HG02938 (cell line): ENCODE results near the gene AGL.
"Not testable (repeated sequence)": the region's sequence is repeated elsewhere in the genome, so short reads cannot be mapped to it uniquely, and the experiment has no call there.

ENCODE experiments used
- ATAC-seq: cut with Tn5 transposase; IDR thresholded peaks from one replicate; pipeline ENCODE4 v1.9.1; 2021; ENCODE audit warnings: mild to moderate bottlenecking, moderate library complexity; ENCODE audit not compliant: unreplicated experiment

AGL gene

GRCh38 chr1:99850459-99851291 lies 514 bp downstream of the AGL start:
- no peak for ATAC-seq

DNA sequence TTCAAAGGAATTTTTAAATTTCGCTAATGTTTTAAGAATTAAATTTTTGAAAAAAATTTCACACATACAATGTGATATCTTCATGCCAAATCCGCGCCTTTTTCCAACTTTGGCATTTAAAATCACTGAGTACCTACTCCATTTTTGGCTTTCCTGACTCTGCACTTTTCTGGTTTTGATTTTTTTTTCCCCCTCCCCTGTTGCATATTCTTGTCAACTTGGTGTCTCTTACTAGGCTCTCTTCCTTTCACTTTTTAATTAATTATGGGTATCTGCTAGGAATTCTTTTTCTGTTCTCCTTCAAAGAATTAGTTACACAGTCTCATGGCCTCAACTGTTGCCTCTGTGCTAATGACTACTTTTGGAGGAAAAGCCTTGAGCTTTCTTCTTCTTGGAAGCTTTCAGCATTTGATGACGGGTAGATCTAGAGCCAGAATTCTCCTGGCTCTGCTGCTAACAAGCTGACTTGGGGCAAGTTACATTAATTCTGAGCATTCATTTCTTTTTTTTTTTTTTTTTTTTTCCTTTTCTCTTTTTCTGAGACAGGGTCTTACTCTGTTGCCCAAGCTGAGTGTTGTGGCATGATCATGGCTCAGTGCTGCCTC lies 1.8 kb downstream of the AGL start:
- no peak for ATAC-seq

- no peak for ATAC-seq
Observed at GRCh38 chr1:99852648-99853047, 2.5 kb downstream of the AGL start.

- ATAC-seq, result no peak
Observed at GRCh38 chr1:99855914-99856450, 5.8 kb downstream of the AGL start.

GRCh38 chr1:99857041-99857440 lies 6.9 kb downstream of the AGL start:
- not testable (repeated sequence) for ATAC-seq

- ATAC-seq, result no peak
Observed at GRCh38 chr1:99858286-99858685, 8.1 kb downstream of the AGL start.

DNA sequence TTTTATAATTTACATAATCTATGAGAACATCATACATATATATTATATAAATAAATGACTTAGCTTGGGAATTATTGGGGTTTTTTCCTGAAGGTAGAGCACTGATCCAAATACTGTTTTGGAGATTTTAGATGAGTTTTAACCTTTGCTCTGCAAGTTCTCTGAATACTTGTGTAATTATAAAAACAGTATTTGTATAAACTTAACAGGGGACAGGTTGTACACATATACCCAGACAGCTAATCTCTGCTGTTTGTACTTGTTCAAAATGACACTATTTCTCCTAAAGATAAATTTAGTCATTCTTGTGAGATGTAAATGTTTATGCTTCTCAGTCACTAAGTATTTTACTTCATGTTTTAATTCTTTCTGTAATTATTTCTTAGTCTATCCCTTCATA lies 8.7 kb downstream of the AGL start:
- ATAC-seq, result no peak

- ATAC-seq, result no peak
Observed at GRCh38 chr1:99860703-99861102, 10.5 kb downstream of the AGL start.

DNA sequence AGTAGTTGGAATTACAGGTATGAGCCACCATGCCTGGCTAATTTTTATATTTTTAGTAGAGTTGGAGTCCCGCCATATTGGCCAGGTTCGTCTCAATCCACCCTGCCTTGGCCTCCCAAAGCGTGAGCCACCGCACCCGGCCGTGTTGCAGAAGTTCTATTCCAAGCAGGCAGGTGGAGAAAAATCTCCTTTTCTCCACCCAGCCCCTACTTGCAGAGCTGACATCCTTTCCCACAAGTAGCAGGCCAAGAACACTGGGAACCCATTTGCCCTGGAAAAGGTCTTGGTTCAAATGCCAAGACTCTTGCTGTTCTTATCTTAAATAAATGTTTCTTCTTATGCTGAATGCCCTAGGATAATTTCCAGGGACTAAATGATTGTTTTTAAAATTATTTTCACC lies 17.5 kb downstream of the AGL start:
- no peak for ATAC-seq

DNA sequence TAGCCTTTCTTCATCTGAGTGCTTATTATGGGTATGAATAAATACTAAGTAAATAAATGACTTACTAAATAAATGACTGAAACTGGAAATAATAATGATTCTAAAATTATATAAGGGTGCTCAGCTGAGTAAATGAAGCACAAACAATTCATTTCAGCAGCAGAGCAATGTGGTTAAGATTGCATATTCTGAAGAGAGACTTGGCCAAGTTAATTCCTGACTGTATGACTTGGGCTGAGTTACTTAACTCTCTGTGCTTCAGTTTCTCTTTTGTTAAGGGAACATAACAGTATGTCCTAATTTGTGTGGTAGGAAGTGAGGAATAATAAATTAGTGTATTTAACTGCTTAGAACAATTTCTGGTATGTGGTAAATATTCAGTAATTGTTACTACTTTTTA lies 19.1 kb downstream of the AGL start:
- ATAC-seq, result no peak

- no peak for ATAC-seq
Observed at GRCh38 chr1:99869723-99870122, 19.6 kb downstream of the AGL start.

GRCh38 chr1:99872063-99872462 lies 21.9 kb downstream of the AGL start:
- no peak for ATAC-seq

DNA sequence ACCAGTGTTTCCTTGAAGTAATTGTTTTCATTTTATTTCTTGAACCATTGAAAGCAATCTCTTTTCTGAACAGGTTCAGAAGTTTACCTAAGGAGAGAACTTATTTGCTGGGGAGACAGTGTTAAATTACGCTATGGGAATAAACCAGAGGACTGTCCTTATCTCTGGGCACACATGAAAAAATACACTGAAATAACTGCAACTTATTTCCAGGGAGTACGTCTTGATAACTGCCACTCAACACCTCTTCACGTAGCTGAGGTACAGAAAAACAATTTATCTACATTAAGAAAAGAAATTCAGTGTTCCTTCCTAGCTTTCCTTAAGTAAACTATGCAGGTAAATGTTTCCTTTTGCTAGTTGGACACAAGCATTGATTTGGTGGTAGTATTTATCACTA lies 27.4 kb downstream of the AGL start:
- ATAC-seq, result no peak

DNA sequence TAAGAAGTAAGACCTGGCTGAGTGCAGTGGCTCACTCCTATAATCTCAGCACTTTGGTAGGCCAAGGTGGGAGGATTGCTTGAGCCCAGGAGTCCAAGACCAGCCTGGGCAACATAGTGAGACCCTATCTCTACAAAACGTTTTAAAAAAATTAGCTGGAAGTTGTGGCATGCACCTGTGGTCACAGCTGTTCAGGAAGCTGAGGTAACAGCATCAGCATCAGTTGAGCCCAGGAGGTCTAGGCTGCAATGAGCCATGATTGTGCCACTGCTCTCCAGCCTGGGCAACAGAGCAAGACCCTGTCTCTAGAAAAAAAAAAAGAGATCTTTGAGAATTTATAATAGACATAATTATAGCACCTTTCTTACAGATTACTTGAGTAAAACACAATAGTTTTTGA lies 36.0 kb downstream of the AGL start:
- ATAC-seq, result no peak

DNA sequence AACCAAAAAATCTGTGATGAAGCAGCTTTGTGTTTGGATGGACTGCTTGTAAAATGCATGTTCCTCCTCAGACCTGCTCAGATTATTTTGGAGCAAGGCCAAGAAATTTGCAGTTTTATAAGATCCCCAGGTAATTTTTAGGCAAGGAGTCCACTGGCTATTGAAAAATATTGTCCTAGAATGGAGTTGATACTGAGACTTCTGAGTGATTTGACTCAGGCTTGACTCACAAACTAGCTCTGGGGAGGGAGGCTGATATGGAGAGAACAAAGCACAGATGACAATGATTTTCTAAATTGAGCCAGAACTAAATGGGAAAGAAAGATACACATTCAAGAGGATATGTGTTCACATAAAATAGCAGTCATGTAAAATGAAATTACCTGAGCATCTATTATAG lies 36.7 kb downstream of the AGL start:
- no peak for ATAC-seq

- ATAC-seq, result no peak
Observed at GRCh38 chr1:99887890-99888289, 37.7 kb downstream of the AGL start.

GRCh38 chr1:99891997-99892396 lies 41.8 kb downstream of the AGL start:
- ATAC-seq, result no peak

GRCh38 chr1:99903278-99903677 lies 53.1 kb downstream of the AGL start:
- not testable (repeated sequence) for ATAC-seq

- ATAC-seq, result no peak
Observed at GRCh38 chr1:99906535-99906934, 56.4 kb downstream of the AGL start.

- no peak for ATAC-seq
Observed at GRCh38 chr1:99917214-99917613, 67.1 kb downstream of the AGL start.

DNA sequence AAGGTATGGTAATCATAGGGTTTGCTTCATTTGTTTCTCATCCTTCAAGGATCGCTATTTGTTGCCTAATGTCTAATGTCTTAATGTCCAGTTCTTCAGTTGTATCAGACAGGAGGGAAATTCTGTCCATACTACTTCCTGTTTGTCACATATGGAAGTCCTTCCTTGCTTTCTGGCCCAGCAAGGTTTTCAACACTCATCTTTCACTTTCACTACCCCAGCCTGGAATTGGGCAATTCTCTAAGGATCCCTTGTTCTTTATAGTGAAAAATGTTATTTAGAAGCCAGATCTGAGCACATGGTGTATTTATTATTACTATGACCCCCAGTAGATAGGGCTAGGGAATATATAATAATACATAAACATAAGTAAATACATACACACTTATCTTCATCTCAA lies 69.1 kb downstream of the AGL start:
- ATAC-seq, result no peak

- ATAC-seq, result no peak
Observed at GRCh38 chr1:99934801-99935200, 84.6 kb downstream of the AGL start.
